NCI-H446 treated with DMSO at 0.1 percent for 48 hours (cell line): ENCODE measurements around the gene BRPF3.

ENCODE experiments used
- DNase-seq: peaks from one replicate; lab custom pipeline; 2025; lab: John Stamatoyannopoulos, UW

BRPF3 gene

GRCh38 chr6:36268478-36269275 is 72.1 kb downstream of the BRPF3 start:
- no peak for DNase-seq

GRCh38 chr6:36269834-36270705 is 73.5 kb downstream of the BRPF3 start, which contains the start of gene PNPLA1:
PNPLA1 (plus strand) TSS chr6:36270060; CDS start chr6:36270460, 400 bp downstream.
- DNase-seq = no peak

GRCh38 chr6:36272234-36272633 is 75.7 kb downstream of the BRPF3 start:
- no peak for DNase-seq

- no peak for DNase-seq
Observed at GRCh38 chr6:36273067-36273466, 76.5 kb downstream of the BRPF3 start.

- DNase-seq = no peak
Observed at GRCh38 chr6:36273802-36274514, 77.4 kb downstream of the BRPF3 start.

- no peak for DNase-seq
Observed at GRCh38 chr6:36276581-36277536, 80.3 kb downstream of the BRPF3 start.

- DNase-seq = no peak
Observed at GRCh38 chr6:36277946-36278470, 81.5 kb downstream of the BRPF3 start.

- no peak for DNase-seq
Observed at GRCh38 chr6:36280467-36280866, 83.9 kb downstream of the BRPF3 start.

GRCh38 chr6:36280983-36281382 is 84.4 kb downstream of the BRPF3 start:
- no peak for DNase-seq
